GM23338 (cell line): Measurements from ENCODE around the gene FAM110C. TPM values are rescaled to one million over a fixed set of nuclear protein-coding genes. Genes with fewer than 3 reads are reported as not detected.
"Not testable (repeated sequence)": the region's sequence is repeated elsewhere in the genome, so short reads cannot be mapped to it uniquely, and the experiment has no call there.

Source experiments
- ATAC-seq: fragments of 200-7000 bp; cut with Tn5 transposase; 3 replicates; pipeline ENCODE4 v1.9.1; 2020
- DNase-seq: peaks from one replicate; pipeline ENCODE4 v3.0.0-alpha.2; 2015; ENCODE audit warnings: low spot score
- H2AFZ ChIP-seq: fragments of 200-600 bp; sonication (generic); 2 replicates; pipeline ENCODE4 v1.8.0; 2016; ENCODE audit warnings: antibody characterized with exemption, mild to moderate bottlenecking, moderate library complexity
- H3F3A ChIP-seq: fragments of 200-600 bp; sonication (generic); replicated peaks from 2 replicates; pipeline ENCODE4 v1.8.0; 2017; ENCODE audit warnings: antibody characterized with exemption, mixed run types, low read depth
- H3K27ac ChIP-seq: fragments of 200-600 bp; sonication (generic); 2 replicates; pipeline ENCODE4 v1.6.1; 2016; ENCODE audit warnings: low read depth
- H3K27me3 ChIP-seq: fragments of 200-600 bp; sonication (generic); 2 replicates; pipeline ENCODE4 v1.8.0; 2016; ENCODE audit warnings: mild to moderate bottlenecking, mixed run types, moderate library complexity; ENCODE audit not compliant: insufficient read depth
- H3K36me3 ChIP-seq: fragments of 200-600 bp; sonication (generic); 2 replicates; pipeline ENCODE4 v1.8.0; 2016; ENCODE audit warnings: mild to moderate bottlenecking; ENCODE audit not compliant: insufficient read depth
- H3K4me1 ChIP-seq: fragments of 200-600 bp; sonication (generic); 2 replicates; pipeline ENCODE4 v1.8.0; 2016; ENCODE audit warnings: mild to moderate bottlenecking, moderate library complexity; ENCODE audit not compliant: insufficient read depth
- H3K4me2 ChIP-seq: fragments of 200-600 bp; sonication (generic); 2 replicates; pipeline ENCODE4 v1.7.1; 2017; ENCODE audit warnings: mixed run types
- H3K4me3 ChIP-seq: fragments of 200-600 bp; sonication (generic); 2 replicates; pipeline ENCODE4 v1.6.1; 2016; ENCODE audit warnings: mixed run types
- H3K79me2 ChIP-seq: fragments of 200-600 bp; sonication (generic); replicated peaks from 2 replicates; pipeline ENCODE4 v1.8.0; 2017; ENCODE audit warnings: mild to moderate bottlenecking; ENCODE audit not compliant: insufficient read depth
- H3K9me2 ChIP-seq: fragments of 200-600 bp; sonication (generic); 2 replicates; pipeline ENCODE4 v1.8.0; 2017; ENCODE audit not compliant: insufficient read depth
- H4K20me1 ChIP-seq: fragments of 200-600 bp; sonication (generic); replicated peaks from 2 replicates; pipeline ENCODE4 v1.8.0; 2017; ENCODE audit warnings: mild to moderate bottlenecking; ENCODE audit not compliant: insufficient read depth
- H3K27ac Mint-ChIP-seq: 2 replicates; pipeline ENCODE4 v1.8.0; 2020; ENCODE audit warnings: inconsistent platforms, mild to moderate bottlenecking, moderate library complexity, mixed read lengths
- H3K27me3 Mint-ChIP-seq: 3 replicates; pipeline ENCODE4 v1.8.0; 2022; ENCODE audit warnings: low read depth, mild to moderate bottlenecking, moderate library complexity, mixed read lengths, inconsistent platforms; ENCODE audit not compliant: insufficient read depth, poor library complexity
- H3K36me3 Mint-ChIP-seq: 3 replicates; pipeline ENCODE4 v1.8.0; 2021; ENCODE audit warnings: low read depth, mild to moderate bottlenecking, inconsistent platforms, moderate library complexity, mixed read lengths
- H3K4me1 Mint-ChIP-seq: 3 replicates; pipeline ENCODE4 v1.8.0; 2020; ENCODE audit warnings: mild to moderate bottlenecking, inconsistent platforms, mixed read lengths
- H3K4me3 Mint-ChIP-seq: 3 replicates; pipeline ENCODE4 v1.8.0; 2021; ENCODE audit warnings: moderate library complexity, mild to moderate bottlenecking, inconsistent platforms, mixed read lengths
- H3K9me3 Mint-ChIP-seq: 3 replicates; pipeline ENCODE4 v1.8.0; 2020; ENCODE audit warnings: moderate library complexity, mild to moderate bottlenecking, inconsistent platforms, mixed read lengths
- CREB1 ChIP-seq: fragments of 250-450 bp; sonication (Bioruptor Pico); IDR thresholded peaks from 2 replicates; pipeline ENCODE4 v1.5.0; 2020; ENCODE audit warnings: low read depth, mild to moderate bottlenecking, moderate library complexity
- CTCF ChIP-seq, 2 experiments: fragments of 200-600 bp in 1 of 2; sonication (generic) in 1 of 2; conservative IDR thresholded peaks; 2 replicates each; pipeline versions ENCODE4 v1.5.1 to v1.6.1; 2016 to 2017; ENCODE audit warnings: antibody characterized with exemption in 2 of 2, low read depth in 2 of 2, mild to moderate bottlenecking in 2 of 2, moderate library complexity in 1 of 2
- ETS1 ChIP-seq: IDR thresholded peaks from 2 replicates; pipeline ENCODE4 v1.6.1; 2016; ENCODE audit warnings: antibody characterized with exemption
- EZH2 ChIP-seq: fragments of 200-600 bp; sonication (generic); IDR thresholded peaks from one replicate; pipeline ENCODE4 v1.8.0; 2017; ENCODE audit warnings: antibody characterized with exemption, mild to moderate bottlenecking, low read depth; ENCODE audit not compliant: unreplicated experiment
- EZH2phosphoT487 ChIP-seq: fragments of 200-600 bp; sonication (generic); IDR thresholded peaks from one replicate; pipeline ENCODE4 v1.8.1; 2018; ENCODE audit warnings: antibody characterized with exemption; ENCODE audit not compliant: unreplicated experiment
- JUNB ChIP-seq: IDR thresholded peaks from one replicate; pipeline ENCODE4 v1.6.1; 2016; ENCODE audit warnings: antibody characterized with exemption; ENCODE audit not compliant: unreplicated experiment
- NANOG ChIP-seq: IDR thresholded peaks from 2 replicates; pipeline ENCODE4 v1.6.1; 2016; ENCODE audit warnings: antibody characterized with exemption, borderline replicate concordance
- POLR2AphosphoS5 ChIP-seq: IDR thresholded peaks from 2 replicates; pipeline ENCODE4 v1.6.1; 2016; ENCODE audit warnings: antibody characterized with exemption, low read depth
- REST ChIP-seq: IDR thresholded peaks from one replicate; pipeline ENCODE4 v1.6.1; 2018; ENCODE audit warnings: antibody characterized with exemption; ENCODE audit not compliant: unreplicated experiment
- STAT1 ChIP-seq: IDR thresholded peaks from one replicate; pipeline ENCODE4 v1.6.1; 2016; ENCODE audit warnings: antibody characterized with exemption; ENCODE audit not compliant: unreplicated experiment
- ZNF114 ChIP-seq: fragments of 250-450 bp; sonication (Bioruptor Pico); IDR thresholded peaks from 2 replicates; pipeline ENCODE4 v1.5.0; 2020; ENCODE audit warnings: mild to moderate bottlenecking, moderate library complexity
- ZNF331 ChIP-seq: fragments of 250-450 bp; sonication (Bioruptor Pico); IDR thresholded peaks from 2 replicates; pipeline ENCODE4 v1.5.0; 2020; ENCODE audit warnings: low read depth, mild to moderate bottlenecking, moderate library complexity
- polyA plus RNA-seq: library from polyadenylated mRNA; unstranded; fragments of >200 nt; fragmentation: Nextera tagmentation; extraction: Ambion mirVana; gene quantifications from 2 replicates; pipeline ENCODE4 v1.2.1, GENCODE V29; 2016
- total RNA-seq: library from RNA; depleted of rRNA; stranded (reverse); fragments of >200 nt; shearing (Covaris generic); gene quantifications from 2 replicates; pipeline ENCODE4 v1.2.3, GENCODE V29; 2014

Gene FAM110C
- total and polyA plus RNA-seq, 2 experiments from 2014 or later: 7.9 to 20.9 TPM

- TF ChIP-seq ZNF331 (CRISPR knock-in tag) (no peak), EZH2 (no peak), CREB1 (CRISPR knock-in tag) (no peak), ZNF114 (no peak), EZH2phosphoT487 (no peak), STAT1 (no peak), REST (no peak), JUNB (no peak), NANOG (no peak), POLR2AphosphoS5 (no peak)
Observed at GRCh38 chr2:19505-19904, 26.8 kb downstream of the FAM110C start (continued).

- H3F3A ChIP-seq: no peaks in the 10 kb centered on the region
- Mint-ChIP-seq H3K4me3 (no peak overlapping the region), H3K4me1 (peaks cover 17% of the 10 kb centered on the region), H3K27ac (no peak overlapping the region), H3K27me3 (peaks cover 4% of the 10 kb centered on the region), H3K9me3 (peaks cover 3% of the 10 kb centered on the region; the same call in 2 of the 3 replicates), H3K36me3 (no peaks in the 10 kb centered on the region)
- no peaks in the 10 kb centered on the region for H3K27me3 ChIP-seq
- H2AFZ ChIP-seq: peak overlapping the region; percentile 19; the same call in 1 of the 2 replicates
- H3K9me2 ChIP-seq: no peaks in the 10 kb centered on the region
- peak; percentile 86 for ATAC-seq
- no peak overlapping the region for H3K27ac ChIP-seq
- TF ChIP-seq CTCF (conservative IDR thresholded peaks at IDR 0.05; ENCODE audit: low read depth in 2 of 2): peak; percentile 73 to 83
- TF ChIP-seq ETS1: no peak
- no peaks in the 10 kb centered on the region for H3K4me1 ChIP-seq
- no peaks in the 10 kb centered on the region for H3K36me3 ChIP-seq
- H3K4me3 ChIP-seq: no peak overlapping the region
- no peaks in the 10 kb centered on the region for H3K79me2 ChIP-seq
- no peak overlapping the region for H3K4me2 ChIP-seq
- H4K20me1 ChIP-seq: no peaks in the 10 kb centered on the region
- peak; percentile 48 for DNase-seq
Observed at GRCh38 chr2:18402-19271, 27.7 kb downstream of the FAM110C start.

- not testable (repeated sequence) for H3K27me3 ChIP-seq, H2AFZ ChIP-seq, H3K4me3 ChIP-seq, H3K9me2 ChIP-seq, H3K36me3 Mint-ChIP-seq, H3K4me3 Mint-ChIP-seq, H4K20me1 ChIP-seq, H3F3A ChIP-seq, H3K27ac ChIP-seq, ATAC-seq, H3K36me3 ChIP-seq, DNase-seq, H3K4me2 ChIP-seq, H3K27ac Mint-ChIP-seq, H3K4me1 ChIP-seq, H3K79me2 ChIP-seq
- Mint-ChIP-seq H3K27me3 (peaks cover 12% of the 10 kb centered on the region), H3K9me3 (peaks cover 23% of the 10 kb centered on the region), H3K4me1 (peaks cover 17% of the 10 kb centered on the region)
Observed at GRCh38 chr2:15916-16315, 30.4 kb downstream of the FAM110C start.
